DOHH2 (cell line): Measurements from ENCODE around the gene MDM4.

Source experiments
- EZH2phosphoT487 ChIP-seq: fragments of 200-600 bp; sonication (generic); IDR thresholded peaks from 2 replicates; pipeline ENCODE4 v1.6.1; 2017; ENCODE audit warnings: borderline replicate concordance, mild to moderate bottlenecking, antibody characterized with exemption, low read length, moderate library complexity, mixed read lengths
- TF ChIP-seq, protein P1 (sequence below): fragments of 200-600 bp; sonication (generic); IDR thresholded peaks from one replicate; pipeline ENCODE4 v1.5.1; 2014; ENCODE audit warnings: antibody characterized with exemption, mild to moderate bottlenecking, low read depth, low read length; ENCODE audit not compliant: poor library complexity, severe bottlenecking

DNA sequence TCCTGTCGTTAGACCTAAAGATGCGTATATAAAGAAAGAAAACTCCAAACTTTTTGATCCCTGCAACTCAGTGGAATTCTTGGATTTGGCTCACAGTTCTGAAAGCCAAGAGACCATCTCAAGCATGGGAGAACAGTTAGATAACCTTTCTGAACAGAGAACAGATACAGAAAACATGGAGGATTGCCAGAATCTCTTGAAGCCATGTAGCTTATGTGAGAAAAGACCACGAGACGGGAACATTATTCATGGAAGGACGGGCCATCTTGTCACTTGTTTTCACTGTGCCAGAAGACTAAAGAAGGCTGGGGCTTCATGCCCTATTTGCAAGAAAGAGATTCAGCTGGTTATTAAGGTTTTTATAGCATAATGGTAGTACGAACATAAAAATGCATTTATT, 33.1 kb downstream of the MDM4 start:
- TF ChIP-seq, protein P1, sequence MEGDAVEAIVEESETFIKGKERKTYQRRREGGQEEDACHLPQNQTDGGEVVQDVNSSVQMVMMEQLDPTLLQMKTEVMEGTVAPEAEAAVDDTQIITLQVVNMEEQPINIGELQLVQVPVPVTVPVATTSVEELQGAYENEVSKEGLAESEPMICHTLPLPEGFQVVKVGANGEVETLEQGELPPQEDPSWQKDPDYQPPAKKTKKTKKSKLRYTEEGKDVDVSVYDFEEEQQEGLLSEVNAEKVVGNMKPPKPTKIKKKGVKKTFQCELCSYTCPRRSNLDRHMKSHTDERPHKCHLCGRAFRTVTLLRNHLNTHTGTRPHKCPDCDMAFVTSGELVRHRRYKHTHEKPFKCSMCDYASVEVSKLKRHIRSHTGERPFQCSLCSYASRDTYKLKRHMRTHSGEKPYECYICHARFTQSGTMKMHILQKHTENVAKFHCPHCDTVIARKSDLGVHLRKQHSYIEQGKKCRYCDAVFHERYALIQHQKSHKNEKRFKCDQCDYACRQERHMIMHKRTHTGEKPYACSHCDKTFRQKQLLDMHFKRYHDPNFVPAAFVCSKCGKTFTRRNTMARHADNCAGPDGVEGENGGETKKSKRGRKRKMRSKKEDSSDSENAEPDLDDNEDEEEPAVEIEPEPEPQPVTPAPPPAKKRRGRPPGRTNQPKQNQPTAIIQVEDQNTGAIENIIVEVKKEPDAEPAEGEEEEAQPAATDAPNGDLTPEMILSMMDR, result no peak
- TF ChIP-seq EZH2phosphoT487, result no peak
